Measurements from ENCODE around the gene ENTPD6.

ENTPD6 gene

GRCh38 chr20:25194333-25194972 is 1.1 kb upstream of the ENTPD6 start:
- peak overlapping the region; percentile 78 for H3K27ac ChIP-seq
- ChIA-PET CTCF (interaction anchor here (0.6 to 1.0 kb wide), 2 partner anchors 10 to 213 kb away, joined by 3 read pairs; partner anchors contain the start of gene GINS1), POLR2A (ENCODE audit: low non-redundant PET) (no interaction called here)
- no peak for DNase-seq (ENCODE audit: low spot score)
- no peak for TF ChIP-seq CTCF (conservative IDR thresholded peaks at IDR 0.05; ENCODE audit: low read depth)

GRCh38 chr20:25195962-25196785 is 662 bp downstream of the ENTPD6 start:
- POLR2A ChIA-PET (ENCODE audit: low non-redundant PET): no interaction called here
- DNase-seq (ENCODE audit: low spot score): peak; percentile 35
- TF ChIP-seq CTCF (conservative IDR thresholded peaks at IDR 0.05; ENCODE audit: low read depth): no peak
- CTCF ChIA-PET: interaction anchor here (0.5 to 0.6 kb wide), 2 partner anchors 9 to 59 kb away, joined by 3 to 4 read pairs; no protein-coding TSS in a partner anchor
- H3K27ac ChIP-seq: peak overlapping the region; percentile 78

GRCh38 chr20:25196786-25197120 is 1.2 kb downstream of the ENTPD6 start:
- CTCF ChIA-PET: interaction anchor here (0.5 to 0.7 kb wide), 3 partner anchors 8 to 873 kb away, joined by 3 to 4 read pairs (median 3); no protein-coding TSS in a partner anchor
- no peak for TF ChIP-seq CTCF (conservative IDR thresholded peaks at IDR 0.05; ENCODE audit: low read depth)
- no peak for DNase-seq (ENCODE audit: low spot score)

GRCh38 chr20:25197183-25197869 is 1.8 kb downstream of the ENTPD6 start:
- TF ChIP-seq CTCF (conservative IDR thresholded peaks at IDR 0.05; ENCODE audit: low read depth): no peak
- ChIA-PET POLR2A (ENCODE audit: low non-redundant PET) (no interaction called here), CTCF (interaction anchor here (0.7 kb wide), 1 partner anchor 874 kb away, joined by 3 read pairs; no protein-coding TSS in a partner anchor)
- no peak for DNase-seq (ENCODE audit: low spot score)
- H3K27ac ChIP-seq: peak overlapping the region; percentile 78

More at GRCh38 chr20:25196786-25197120, 1.2 kb downstream of the ENTPD6 start:
- peak overlapping the region; percentile 78 for H3K27ac ChIP-seq
- POLR2A ChIA-PET (ENCODE audit: low non-redundant PET): no interaction called here

- POLR2A ChIA-PET (ENCODE audit: low non-redundant PET): no interaction called here
- no peak for TF ChIP-seq CTCF (conservative IDR thresholded peaks at IDR 0.05; ENCODE audit: low read depth)
- no peak for DNase-seq (ENCODE audit: low spot score)
- CTCF ChIA-PET: no interaction called here
- no peak overlapping the region for H3K27ac ChIP-seq
These were observed 2.3 kb downstream of the ENTPD6 start for GRCh38 chr20:25197870-25198190.

- POLR2A ChIA-PET (ENCODE audit: low non-redundant PET): no interaction called here
- CTCF ChIA-PET: interaction anchor here (0.6 kb wide), 1 partner anchor 56 kb away, joined by 3 read pairs; no protein-coding TSS in a partner anchor
- H3K27ac ChIP-seq: peak overlapping the region; percentile 40
- no peak for TF ChIP-seq CTCF (conservative IDR thresholded peaks at IDR 0.05; ENCODE audit: low read depth)
- DNase-seq (ENCODE audit: low spot score): no peak
These were observed 3.3 kb downstream of the ENTPD6 start for GRCh38 chr20:25198663-25199383.
